ENCODE measurements around the gene FIGN.

GRCh38 chr2:163735685-163736432, at the start of gene FIGN:
- TF ChIP-seq E2F5 (CRISPR knock-in tag; conservative IDR thresholded peaks at IDR 0.05) (peak; percentile 89), ZNF670 (CRISPR knock-in tag; IDR thresholded peaks at IDR 0.05; ENCODE audit: borderline replicate concordance) (no peak), FOXP1 (IDR thresholded peaks at IDR 0.05) (no peak; the same call in 1 of the 2 replicates), FOXP1 (CRISPR knock-in tag; IDR thresholded peaks at IDR 0.05) (no peak), ZNF792 (CRISPR knock-in tag; IDR thresholded peaks at IDR 0.05) (no peak), ZNF274 (CRISPR knock-in tag; IDR thresholded peaks at IDR 0.05) (peak; percentile 76), NFKBIZ (CRISPR knock-in tag; IDR thresholded peaks at IDR 0.05) (0 out of 2 replicates have a peak, but pooled peaks have one; percentile 18), SRF (IDR thresholded peaks at IDR 0.05; ENCODE audit: low read depth, low read length) (no peak), MED8 (CRISPR knock-in tag; IDR thresholded peaks at IDR 0.05; ENCODE audit: insufficient replicate concordance) (peak; percentile 34), GATAD2A (CRISPR knock-in tag; IDR thresholded peaks at IDR 0.05) (0 out of 2 replicates have a peak, but pooled peaks have one; percentile 37), STAT5B (CRISPR knock-in tag; IDR thresholded peaks at IDR 0.05) (no peak)
- TF ChIP-seq, protein P1, sequence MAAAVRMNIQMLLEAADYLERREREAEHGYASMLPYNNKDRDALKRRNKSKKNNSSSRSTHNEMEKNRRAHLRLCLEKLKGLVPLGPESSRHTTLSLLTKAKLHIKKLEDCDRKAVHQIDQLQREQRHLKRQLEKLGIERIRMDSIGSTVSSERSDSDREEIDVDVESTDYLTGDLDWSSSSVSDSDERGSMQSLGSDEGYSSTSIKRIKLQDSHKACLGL (CRISPR knock-in tag; IDR thresholded peaks at IDR 0.05), result peak; percentile 69; the same call in 1 of the 2 replicates

Data from HepG2 (cell line).